Measurements from ENCODE around the gene TFR2. TPM values are rescaled to one million over a fixed set of nuclear protein-coding genes. Genes with fewer than 3 reads are reported as not detected.

The TFR2 gene
- total RNA-seq, 2 donors from 2014 or later, result 0.26 TPM; not detected in 1

- 42 to 45% methylated on average over 19 to 23 of the region's 25 CpGs for WGBS, 2 donors
- Histone ChIP-seq H3K4me3 (no peak overlapping the region), H3K36me3 (replicated peaks in 1 of 2; ENCODE audit: insufficient read depth in 1 of 2, low read depth in 2 of 2) (no peaks in the 10 kb centered on the region), H3K9me3 (no peaks in the 10 kb centered on the region), H3K27me3 (peaks cover 0 to 19% of the 10 kb centered on the region in 2 donors), H3K27ac (no peak overlapping the region), H3K4me1 (peaks cover 9% of the 10 kb centered on the region)
- DNase-seq (no peak), ATAC-seq (no peak)
- intact Hi-C loops (cut with DNase I), result no loop called here
- no peak for TF ChIP-seq POLR2A (IDR thresholded peaks at IDR 0.05)
- TF ChIP-seq CTCF (IDR thresholded peaks at IDR 0.05), result no peak
These were observed 13.8 kb upstream of the TFR2 start for GRCh38 chr7:100654908-100655831.

- no peak overlapping the region for H3K4me3 ChIP-seq
- H3K9me3 ChIP-seq, result no peaks in the 10 kb centered on the region
- H3K4me1 ChIP-seq, result no peaks in the 10 kb centered on the region
- TF ChIP-seq POLR2A (IDR thresholded peaks at IDR 0.05), result no peak
- no peak for TF ChIP-seq CTCF (IDR thresholded peaks at IDR 0.05)
- H3K27ac ChIP-seq, result no peak overlapping the region
- DNase-seq, result no peak
- peaks cover 0 to 5% of the 10 kb centered on the region in 2 donors for H3K27me3 ChIP-seq
- WGBS, 2 donors, result 77 to 80% methylated on average over 12 to 15 of the region's 15 CpGs
- ATAC-seq, result no peak
- intact Hi-C loops (cut with DNase I), result no loop called here
- no peaks in the 10 kb centered on the region for H3K36me3 ChIP-seq (replicated peaks in 1 of 2; ENCODE audit: insufficient read depth in 1 of 2, low read depth in 2 of 2)
These were observed 8.6 kb upstream of the TFR2 start for GRCh38 chr7:100649826-100650565.

- no peaks in the 10 kb centered on the region for H3K27me3 ChIP-seq
These were observed 1.2 kb upstream of the TFR2 start for GRCh38 chr7:100642534-100642907.

GRCh38 chr7:100641860-100642533 lies 645 bp upstream of the TFR2 start:
- 86% methylated on average over 5 to 10 of the region's 10 CpGs for WGBS, 2 donors
- Histone ChIP-seq H3K27ac (no peak overlapping the region), H3K4me3 (no peak overlapping the region), H3K36me3 (replicated peaks in 1 of 2; ENCODE audit: insufficient read depth in 1 of 2, low read depth in 2 of 2) (no peaks in the 10 kb centered on the region), H3K27me3 (no peaks in the 10 kb centered on the region), H3K4me1 (peaks cover 18% of the 10 kb centered on the region), H3K9me3 (no peaks in the 10 kb centered on the region)
- ATAC-seq (no peak), DNase-seq (no peak)
- TF ChIP-seq CTCF (IDR thresholded peaks at IDR 0.05) (no peak), POLR2A (IDR thresholded peaks at IDR 0.05) (no peak)
- intact Hi-C loops (cut with DNase I), result no loop called here

More at GRCh38 chr7:100642534-100642907, 1.2 kb upstream of the TFR2 start:
- no peak overlapping the region for H3K4me3 ChIP-seq
- TF ChIP-seq CTCF (IDR thresholded peaks at IDR 0.05) (no peak), POLR2A (IDR thresholded peaks at IDR 0.05) (no peak)
- H3K4me1 ChIP-seq, result peaks cover 18% of the 10 kb centered on the region
- no peaks in the 10 kb centered on the region for H3K9me3 ChIP-seq
- H3K27ac ChIP-seq, result no peak overlapping the region
- H3K36me3 ChIP-seq (replicated peaks in 1 of 2; ENCODE audit: insufficient read depth in 1 of 2, low read depth in 2 of 2), result no peaks in the 10 kb centered on the region
- DNase-seq (no peak), ATAC-seq (no peak)
- WGBS, 2 donors, result 78 to 83% methylated on average over 4 to 11 of the region's 11 CpGs
- intact Hi-C loops (cut with DNase I), result no loop called here
